K562 (cell line): ENCODE results near the gene C11orf98. TPM values are rescaled to one million over a fixed set of nuclear protein-coding genes. Genes with fewer than 3 reads are reported as not detected.

Experiments used
- CBX1 ChIP-seq: sonication (generic); IDR thresholded peaks from 2 replicates; pipeline ENCODE4 v1.6.1; 2016; ENCODE audit warnings: antibody characterized with exemption, low read depth, mild to moderate bottlenecking
- ERF ChIP-seq: fragments of 450-650 bp; formaldehyde crosslinking; IDR thresholded peaks from 2 replicates; pipeline ENCODE4 v1.4.0; 2020; ENCODE audit warnings: mild to moderate bottlenecking, mixed read lengths
- GABPB1 ChIP-seq: sonication (generic); formaldehyde crosslinking; IDR thresholded peaks from 2 replicates; pipeline ENCODE4 v1.8.0; 2022; ENCODE audit warnings: mild to moderate bottlenecking, missing genetic modification reagents
- IRF1 ChIP-seq: sonication (generic); formaldehyde crosslinking; IDR thresholded peaks from 2 replicates; pipeline ENCODE4 v1.8.0; 2022; ENCODE audit warnings: missing genetic modification reagents, mild to moderate bottlenecking, borderline replicate concordance
- JUND ChIP-seq, 2 experiments: IDR thresholded peaks; 2 replicates in 1 of 2; 3 replicates in 1 of 2; pipeline ENCODE4 v1.6.1; 2011; ENCODE audit warnings: borderline replicate concordance in 2 of 2, low read depth in 2 of 2, low read length in 2 of 2, improper control_type of control experiment in 1 of 2, missing biosample characterization in 1 of 2, missing genetic modification characterization in 1 of 2, missing genetic modification reagents in 1 of 2
- MTF1 ChIP-seq: fragments of 250-450 bp; sonication (Bioruptor Pico); IDR thresholded peaks from 2 replicates; pipeline ENCODE4 v1.9.0; 2021; ENCODE audit warnings: moderate library complexity, mild to moderate bottlenecking, inconsistent platforms, borderline replicate concordance
- NELFE ChIP-seq: IDR thresholded peaks from 2 replicates; pipeline ENCODE4 v1.6.1; 2011; ENCODE audit warnings: mild to moderate bottlenecking; ENCODE audit not compliant: insufficient read depth, insufficient read length
- NR2C2 ChIP-seq, 2 experiments: fragments of 200-800 bp in 1 of 2; sonication (Bioruptor generic) in 1 of 2; sonication (generic) in 1 of 2; formaldehyde crosslinking in 1 of 2; IDR thresholded peaks; 2 replicates each; pipeline versions ENCODE4 v1.6.1 to v1.8.0; 2016 to 2022; ENCODE audit warnings: mild to moderate bottlenecking in 1 of 2, missing compliant biosample characterization in 1 of 2, missing genetic modification characterization in 1 of 2, missing genetic modification reagents in 1 of 2
- SIX5 ChIP-seq, 2 experiments: IDR thresholded peaks; 2 replicates each; pipeline ENCODE4 v1.6.1; 2011; ENCODE audit warnings: low read length in 2 of 2, borderline replicate concordance in 1 of 2, low read depth in 1 of 2, mild to moderate bottlenecking in 1 of 2, moderate library complexity in 1 of 2; ENCODE audit not compliant: insufficient read depth in 1 of 2
- TBP ChIP-seq: optimal IDR thresholded peaks from 2 replicates; pipeline ENCODE3; 2011; ENCODE audit warnings: low read depth, low read length, improper control_type of control experiment
- ZBTB7A ChIP-seq: IDR thresholded peaks from 2 replicates; pipeline ENCODE4 v1.6.1; 2011; ENCODE audit warnings: low read depth, mild to moderate bottlenecking, low read length, moderate library complexity, borderline replicate concordance; ENCODE audit not compliant: control insufficient read depth
- ZNF75A ChIP-seq: fragments of 450-650 bp; formaldehyde crosslinking; IDR thresholded peaks from 2 replicates; pipeline ENCODE4 v1.4.0; 2020; ENCODE audit warnings: mild to moderate bottlenecking
- polyA plus RNA-seq, 8 experiments: library from polyadenylated mRNA; depleted of rRNA in 4 of 8; stranded (reverse) in 5 of 8; unstranded in 3 of 8; fragments of >200 nt; fragmentation: Nextera tagmentation in 2 of 8; fragmentation: Illumina TruSeq in 1 of 8; extraction: Ambion mirVana in 2 of 8; extraction: Trizol in 1 of 8; gene quantifications; 2 replicates each; pipeline versions ENCODE4 v1.2.1 to v1.2.3, GENCODE V29; 2011 to 2014; ENCODE audit warnings: inconsistent platforms in 1 of 8, missing spikeins in 1 of 8
- total RNA-seq, 7 experiments: library from RNA; depleted of rRNA in 6 of 7; stranded (reverse); fragments of >200 nt in 6 of 7; fragmentation: Illumina TruSeq in 2 of 7; extraction: Trizol in 2 of 7; gene quantifications; 2 replicates each; pipeline versions ENCODE4 v1.2.1 to v1.2.3, GENCODE V29; 2011 to 2021; ENCODE audit warnings: low replicate concordance in 1 of 7
- TF ChIP-seq, protein P1 (sequence below): sonication (generic); formaldehyde crosslinking; IDR thresholded peaks from 2 replicates; pipeline ENCODE4 v1.8.0; 2022; ENCODE audit warnings: mild to moderate bottlenecking, missing genetic modification reagents
- TF ChIP-seq, protein P2 (sequence below): sonication (generic); formaldehyde crosslinking; IDR thresholded peaks from 2 replicates; pipeline ENCODE4 v1.8.1; 2023; ENCODE audit warnings: mild to moderate bottlenecking, missing genetic modification reagents
- TF ChIP-seq, protein P3 (sequence below), 2 experiments: fragments of 450-650 bp; IDR thresholded peaks; 2 replicates each; pipeline ENCODE4 v1.6.1; 2016
- TF ChIP-seq, protein P4 (sequence below): fragments of 250-450 bp; sonication (Bioruptor Pico); IDR thresholded peaks from 2 replicates; pipeline ENCODE4 v1.8.0; 2021; ENCODE audit warnings: borderline replicate concordance, mild to moderate bottlenecking, moderate library complexity; ENCODE audit not compliant: poor library complexity, severe bottlenecking

Gene C11orf98
- total and polyA plus RNA-seq, 9 of the 15 experiments (the other 6 are each of a cell fraction or from before 2014, with no cell fraction given): 103 to 352 (median 218) TPM

- TF ChIP-seq, protein P1, sequence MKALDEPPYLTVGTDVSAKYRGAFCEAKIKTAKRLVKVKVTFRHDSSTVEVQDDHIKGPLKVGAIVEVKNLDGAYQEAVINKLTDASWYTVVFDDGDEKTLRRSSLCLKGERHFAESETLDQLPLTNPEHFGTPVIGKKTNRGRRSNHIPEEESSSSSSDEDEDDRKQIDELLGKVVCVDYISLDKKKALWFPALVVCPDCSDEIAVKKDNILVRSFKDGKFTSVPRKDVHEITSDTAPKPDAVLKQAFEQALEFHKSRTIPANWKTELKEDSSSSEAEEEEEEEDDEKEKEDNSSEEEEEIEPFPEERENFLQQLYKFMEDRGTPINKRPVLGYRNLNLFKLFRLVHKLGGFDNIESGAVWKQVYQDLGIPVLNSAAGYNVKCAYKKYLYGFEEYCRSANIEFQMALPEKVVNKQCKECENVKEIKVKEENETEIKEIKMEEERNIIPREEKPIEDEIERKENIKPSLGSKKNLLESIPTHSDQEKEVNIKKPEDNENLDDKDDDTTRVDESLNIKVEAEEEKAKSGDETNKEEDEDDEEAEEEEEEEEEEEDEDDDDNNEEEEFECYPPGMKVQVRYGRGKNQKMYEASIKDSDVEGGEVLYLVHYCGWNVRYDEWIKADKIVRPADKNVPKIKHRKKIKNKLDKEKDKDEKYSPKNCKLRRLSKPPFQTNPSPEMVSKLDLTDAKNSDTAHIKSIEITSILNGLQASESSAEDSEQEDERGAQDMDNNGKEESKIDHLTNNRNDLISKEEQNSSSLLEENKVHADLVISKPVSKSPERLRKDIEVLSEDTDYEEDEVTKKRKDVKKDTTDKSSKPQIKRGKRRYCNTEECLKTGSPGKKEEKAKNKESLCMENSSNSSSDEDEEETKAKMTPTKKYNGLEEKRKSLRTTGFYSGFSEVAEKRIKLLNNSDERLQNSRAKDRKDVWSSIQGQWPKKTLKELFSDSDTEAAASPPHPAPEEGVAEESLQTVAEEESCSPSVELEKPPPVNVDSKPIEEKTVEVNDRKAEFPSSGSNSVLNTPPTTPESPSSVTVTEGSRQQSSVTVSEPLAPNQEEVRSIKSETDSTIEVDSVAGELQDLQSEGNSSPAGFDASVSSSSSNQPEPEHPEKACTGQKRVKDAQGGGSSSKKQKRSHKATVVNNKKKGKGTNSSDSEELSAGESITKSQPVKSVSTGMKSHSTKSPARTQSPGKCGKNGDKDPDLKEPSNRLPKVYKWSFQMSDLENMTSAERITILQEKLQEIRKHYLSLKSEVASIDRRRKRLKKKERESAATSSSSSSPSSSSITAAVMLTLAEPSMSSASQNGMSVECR: no peak
- no peak for TF ChIP-seq ERF
- TF ChIP-seq SIX5 (IDR thresholded peaks at IDR 0.05; ENCODE audit: borderline replicate concordance in 1 of 2, insufficient read depth in 1 of 2, low read depth in 1 of 2, low read length in 2 of 2): no peak
- no peak for TF ChIP-seq ZBTB7A
- TF ChIP-seq, protein P2, sequence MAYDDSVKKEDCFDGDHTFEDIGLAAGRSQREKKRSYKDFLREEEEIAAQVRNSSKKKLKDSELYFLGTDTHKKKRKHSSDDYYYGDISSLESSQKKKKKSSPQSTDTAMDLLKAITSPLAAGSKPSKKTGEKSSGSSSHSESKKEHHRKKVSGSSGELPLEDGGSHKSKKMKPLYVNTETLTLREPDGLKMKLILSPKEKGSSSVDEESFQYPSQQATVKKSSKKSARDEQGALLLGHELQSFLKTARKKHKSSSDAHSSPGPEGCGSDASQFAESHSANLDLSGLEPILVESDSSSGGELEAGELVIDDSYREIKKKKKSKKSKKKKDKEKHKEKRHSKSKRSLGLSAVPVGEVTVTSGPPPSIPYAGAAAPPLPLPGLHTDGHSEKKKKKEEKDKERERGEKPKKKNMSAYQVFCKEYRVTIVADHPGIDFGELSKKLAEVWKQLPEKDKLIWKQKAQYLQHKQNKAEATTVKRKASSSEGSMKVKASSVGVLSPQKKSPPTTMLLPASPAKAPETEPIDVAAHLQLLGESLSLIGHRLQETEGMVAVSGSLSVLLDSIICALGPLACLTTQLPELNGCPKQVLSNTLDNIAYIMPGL (CRISPR knock-in tag): no peak
- TF ChIP-seq CBX1: 0 out of 2 replicates have a peak, but pooled peaks have one; percentile 31
- TF ChIP-seq GABPB1 (CRISPR knock-in tag): no peak
- no peak for TF ChIP-seq IRF1 (CRISPR knock-in tag)
- no peak for TF ChIP-seq NELFE
- TF ChIP-seq ZNF75A: no peak
- TF ChIP-seq, protein P3, sequence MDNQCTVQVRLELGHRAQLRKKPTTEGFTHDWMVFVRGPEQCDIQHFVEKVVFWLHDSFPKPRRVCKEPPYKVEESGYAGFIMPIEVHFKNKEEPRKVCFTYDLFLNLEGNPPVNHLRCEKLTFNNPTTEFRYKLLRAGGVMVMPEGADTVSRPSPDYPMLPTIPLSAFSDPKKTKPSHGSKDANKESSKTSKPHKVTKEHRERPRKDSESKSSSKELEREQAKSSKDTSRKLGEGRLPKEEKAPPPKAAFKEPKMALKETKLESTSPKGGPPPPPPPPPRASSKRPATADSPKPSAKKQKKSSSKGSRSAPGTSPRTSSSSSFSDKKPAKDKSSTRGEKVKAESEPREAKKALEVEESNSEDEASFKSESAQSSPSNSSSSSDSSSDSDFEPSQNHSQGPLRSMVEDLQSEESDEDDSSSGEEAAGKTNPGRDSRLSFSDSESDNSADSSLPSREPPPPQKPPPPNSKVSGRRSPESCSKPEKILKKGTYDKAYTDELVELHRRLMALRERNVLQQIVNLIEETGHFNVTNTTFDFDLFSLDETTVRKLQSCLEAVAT (IDR thresholded peaks at IDR 0.05): no peak; a peak in 2 of 4 replicates
- TF ChIP-seq, protein P4, sequence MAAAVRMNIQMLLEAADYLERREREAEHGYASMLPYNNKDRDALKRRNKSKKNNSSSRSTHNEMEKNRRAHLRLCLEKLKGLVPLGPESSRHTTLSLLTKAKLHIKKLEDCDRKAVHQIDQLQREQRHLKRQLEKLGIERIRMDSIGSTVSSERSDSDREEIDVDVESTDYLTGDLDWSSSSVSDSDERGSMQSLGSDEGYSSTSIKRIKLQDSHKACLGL (CRISPR knock-in tag): no peak
- TF ChIP-seq TBP: peak; percentile 17
- TF ChIP-seq NR2C2 (CRISPR knock-in tag; IDR thresholded peaks at IDR 0.05): no peak
- TF ChIP-seq NR2C2 (tag; IDR thresholded peaks at IDR 0.05): no peak
- TF ChIP-seq MTF1 (CRISPR knock-in tag): no peak
- no peak for TF ChIP-seq JUND (IDR thresholded peaks at IDR 0.05; ENCODE audit: borderline replicate concordance, low read depth, low read length)
- no peak for TF ChIP-seq JUND (tag; IDR thresholded peaks at IDR 0.05; ENCODE audit: borderline replicate concordance, low read depth, low read length)
These were observed 43.9 kb downstream of the C11orf98 start (continued) for GRCh38 chr11:62621027-62621566.
